Measurements from ENCODE around the gene BRCA2.

BRCA2 gene

DNA sequence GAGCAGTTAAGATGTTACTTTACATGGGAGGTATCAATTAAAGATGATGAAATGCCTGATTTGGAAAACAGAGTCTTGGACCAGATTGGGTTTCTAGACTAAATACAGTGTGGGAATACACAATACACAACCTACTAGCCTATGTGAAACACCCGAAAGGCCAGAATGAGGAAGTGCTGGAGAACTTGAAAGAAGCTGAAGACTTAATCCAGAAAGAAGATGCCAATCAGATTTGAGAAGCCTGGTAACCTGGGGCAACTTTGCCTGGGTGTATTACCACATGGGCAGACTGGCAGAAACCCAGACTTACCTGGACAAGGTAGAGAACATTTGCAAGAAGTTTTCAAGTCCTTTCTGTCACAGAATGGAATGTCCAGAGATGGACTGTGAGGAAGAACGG lies 69.4 kb downstream of the BRCA2 start:
- DNase-seq, result no peak

DNA sequence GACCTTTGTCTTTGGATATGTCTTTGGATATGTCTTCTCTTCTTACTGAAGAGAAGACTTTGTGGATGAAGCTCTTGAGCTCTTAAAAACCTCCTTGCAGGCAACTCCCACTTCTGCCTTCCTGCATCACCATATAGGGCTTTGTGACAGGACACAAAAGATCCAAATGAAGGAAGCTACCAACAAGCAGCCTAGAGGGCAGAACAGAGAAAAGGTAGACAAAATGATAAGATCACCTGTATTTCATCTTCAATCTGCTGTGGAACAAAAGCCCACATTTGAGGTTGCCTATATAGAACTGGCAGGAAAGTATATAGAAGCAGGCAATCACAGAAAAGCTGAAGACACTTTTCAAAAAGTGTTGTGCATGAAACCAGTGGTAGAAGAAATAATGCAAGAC lies 70.1 kb downstream of the BRCA2 start:
- no peak for DNase-seq

DNA sequence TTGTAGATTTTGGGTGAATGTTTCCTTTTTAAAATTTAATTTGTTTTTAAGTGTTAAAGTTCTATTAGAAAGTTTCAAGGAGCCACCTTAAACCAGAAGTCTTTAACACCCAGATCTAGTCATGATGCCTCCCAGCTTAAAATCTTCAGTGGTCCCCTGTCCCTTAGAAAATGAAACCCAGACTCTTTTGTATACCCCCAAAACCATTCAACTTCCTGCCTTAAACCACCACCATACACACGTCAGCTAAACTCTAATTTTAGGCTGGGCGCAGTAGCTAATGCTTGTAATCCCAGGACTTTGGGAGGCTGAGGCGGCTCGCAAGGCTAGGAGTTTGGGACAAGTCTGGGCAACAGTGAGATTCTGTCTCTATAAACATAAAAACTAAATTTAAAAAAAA lies 74.7 kb downstream of the BRCA2 start:
- DNase-seq, result no peak

DNA sequence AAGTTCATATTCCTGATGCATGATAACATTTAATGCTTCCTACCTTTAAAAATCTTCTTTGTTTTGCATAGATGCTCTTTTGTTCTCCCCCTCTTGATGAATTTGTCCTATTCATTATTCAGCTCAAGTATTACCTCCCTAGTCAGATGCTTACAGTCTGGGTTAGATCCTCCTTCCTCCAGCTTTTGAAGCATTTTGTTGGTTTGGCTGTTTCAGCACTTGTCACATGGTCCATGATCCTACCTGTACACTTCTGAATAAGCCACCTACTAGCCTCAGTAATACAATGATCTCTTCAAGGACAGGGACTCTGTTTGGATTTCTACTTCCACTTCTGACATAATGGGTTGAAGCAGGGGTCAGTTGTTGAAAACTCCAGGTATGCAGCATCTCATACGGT lies 75.2 kb downstream of the BRCA2 start:
- no peak for DNase-seq

DNA sequence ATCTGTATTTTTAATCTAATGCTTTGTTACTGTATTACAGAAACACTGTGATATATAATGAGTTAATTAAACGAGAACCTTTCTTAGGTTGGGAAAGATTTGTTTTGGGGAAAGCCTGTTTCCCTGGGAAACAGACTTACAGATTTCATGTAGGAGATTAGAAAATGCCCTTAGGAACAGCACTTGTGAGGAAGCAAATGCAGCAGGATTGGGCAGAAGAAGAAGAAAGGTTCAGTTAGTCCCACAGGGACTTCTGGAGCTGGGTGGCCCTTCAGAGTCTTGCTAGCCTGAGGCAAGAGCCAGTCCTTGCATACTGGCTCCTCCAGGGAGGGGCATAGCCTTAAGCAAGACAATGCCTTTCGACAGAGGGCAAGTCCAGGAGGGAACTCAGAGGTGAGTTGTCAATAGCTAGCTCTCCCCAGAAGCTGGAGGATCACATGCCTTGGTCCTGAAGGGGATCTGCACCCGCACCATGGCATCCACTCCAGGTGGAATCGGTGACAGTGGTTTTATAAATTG lies 75.9 kb downstream of the BRCA2 start:
- DNase-seq, result no peak

DNA sequence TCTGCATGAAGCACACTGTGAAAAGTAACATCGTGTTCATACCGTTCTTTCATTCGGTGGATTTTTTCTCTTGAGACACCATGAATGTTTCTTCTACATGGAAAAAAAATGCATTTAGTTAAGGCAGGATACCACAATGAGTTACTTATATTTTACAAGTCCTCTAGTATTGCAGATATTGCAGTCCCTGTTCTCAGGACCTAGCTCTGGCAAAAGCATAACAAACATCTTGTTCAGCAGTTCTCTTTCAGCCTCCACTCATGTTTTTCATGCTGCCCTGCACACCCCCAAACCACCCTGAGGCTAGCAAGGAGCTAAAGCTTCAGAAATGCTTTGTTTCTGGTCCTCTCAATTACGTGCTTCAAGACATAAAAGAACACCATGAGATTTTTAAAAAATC lies 87.8 kb downstream of the BRCA2 start:
- DNase-seq, result no peak

DNA sequence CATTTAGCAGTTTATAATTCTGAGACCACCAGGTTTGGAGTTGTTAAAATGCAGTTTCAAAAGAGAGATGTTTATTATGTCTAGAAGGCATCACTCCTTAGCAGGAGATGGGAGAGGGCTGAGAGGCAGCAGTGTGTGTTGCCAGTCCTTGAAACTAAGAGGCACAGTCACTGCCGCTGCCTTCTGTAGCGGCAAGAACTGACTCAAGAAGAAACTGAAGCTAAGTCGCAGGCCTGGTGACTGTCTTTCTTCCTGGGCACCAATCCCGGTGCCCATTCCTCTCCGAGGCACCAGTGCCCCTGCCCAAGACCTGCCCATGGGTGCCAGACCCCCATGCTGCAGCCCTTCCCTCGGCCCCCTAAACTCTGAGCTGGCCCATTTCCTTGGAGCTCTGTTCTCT lies 92.5 kb downstream of the BRCA2 start:
- DNase-seq, result no peak

DNA sequence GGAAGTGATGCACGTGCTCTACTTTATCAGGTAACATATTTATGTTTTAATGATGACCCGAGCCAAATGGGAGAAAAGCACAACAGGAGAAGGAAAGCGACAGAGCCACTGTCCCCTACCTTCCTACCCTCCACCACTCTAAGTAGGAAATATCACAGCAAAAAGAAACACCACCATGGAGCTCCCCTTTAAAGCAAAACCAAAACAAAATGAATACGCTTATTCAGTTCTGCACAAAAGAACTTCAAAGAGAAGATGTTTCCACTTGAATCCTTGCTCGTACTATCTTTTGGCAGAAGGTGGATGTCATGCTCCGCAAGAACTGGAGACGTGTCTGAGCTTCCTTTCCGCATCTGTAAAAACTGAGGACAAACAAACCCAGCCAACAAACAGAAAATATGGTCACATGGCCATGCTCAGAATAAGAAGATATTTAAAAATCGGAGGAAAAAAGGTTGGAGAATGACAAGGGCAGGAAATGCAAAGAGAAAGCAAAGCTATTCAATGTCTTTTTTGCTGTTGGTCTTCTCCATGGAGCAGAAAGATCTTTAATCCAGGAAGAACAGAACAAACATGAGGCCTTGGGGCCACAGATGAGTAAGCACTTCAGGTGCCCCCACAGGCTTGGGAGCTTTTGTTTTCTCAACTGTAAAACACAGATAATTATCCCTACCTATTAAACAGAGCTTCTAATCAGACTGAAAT lies 93.1 kb downstream of the BRCA2 start:
- no peak for DNase-seq

DNA sequence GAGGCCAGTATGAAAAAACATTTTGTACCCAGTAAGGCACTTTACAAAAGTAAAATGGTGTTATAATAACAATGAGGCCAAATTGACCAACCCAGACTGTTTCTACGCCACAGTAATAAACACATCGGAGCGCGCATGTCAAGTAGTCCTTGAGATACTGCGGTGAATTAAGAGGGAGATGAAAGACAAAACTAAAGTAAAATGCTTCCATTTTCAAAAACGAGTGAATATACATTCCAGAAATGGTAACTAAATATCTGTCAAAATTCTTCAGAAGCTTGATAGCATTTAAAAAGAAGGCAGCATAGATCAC lies 93.6 kb downstream of the BRCA2 start:
- DNase-seq, result no peak

DNA sequence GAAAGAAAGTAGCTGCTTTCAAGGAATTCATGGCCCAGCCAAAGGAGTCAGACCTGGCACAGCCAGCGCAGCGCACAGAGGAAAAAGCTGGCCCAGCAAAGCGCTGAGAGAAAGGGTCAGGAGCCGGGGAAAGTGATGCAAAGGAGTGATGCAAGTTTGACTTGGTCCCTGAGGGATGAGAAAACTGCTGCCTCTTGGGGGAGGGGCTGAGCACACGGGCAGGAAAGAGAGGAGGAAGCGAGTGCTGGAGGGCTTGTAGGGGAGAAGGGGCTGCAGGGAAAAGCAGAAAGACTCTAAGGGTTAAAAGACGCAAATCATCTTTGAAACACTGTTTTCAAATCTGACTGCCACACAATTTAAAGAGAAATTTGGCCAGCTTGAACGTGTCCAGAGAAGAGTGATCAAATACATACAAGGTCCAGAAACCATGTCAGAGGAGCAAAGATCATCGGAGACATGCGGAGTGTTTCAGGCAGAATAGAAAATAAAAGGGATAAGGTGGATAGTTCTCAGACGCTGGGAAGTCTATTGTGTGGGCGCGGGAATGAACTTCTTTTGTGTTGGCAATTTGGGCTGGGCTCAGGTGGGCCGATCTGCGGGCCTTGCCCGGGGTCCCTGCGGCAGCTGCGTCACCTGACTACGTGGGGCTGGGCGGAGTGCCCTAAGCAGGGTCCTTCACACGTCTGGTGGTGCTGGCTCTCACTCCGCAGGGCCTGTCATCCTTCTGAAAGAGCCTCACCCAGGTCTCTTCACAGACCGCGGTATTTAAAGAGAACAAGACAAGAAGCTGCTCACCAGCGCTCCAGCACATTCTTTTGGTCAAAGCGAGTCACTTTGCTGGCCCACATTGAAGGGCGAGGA lies 94.5 kb downstream of the BRCA2 start:
- peak; percentile 70 for DNase-seq

DNA sequence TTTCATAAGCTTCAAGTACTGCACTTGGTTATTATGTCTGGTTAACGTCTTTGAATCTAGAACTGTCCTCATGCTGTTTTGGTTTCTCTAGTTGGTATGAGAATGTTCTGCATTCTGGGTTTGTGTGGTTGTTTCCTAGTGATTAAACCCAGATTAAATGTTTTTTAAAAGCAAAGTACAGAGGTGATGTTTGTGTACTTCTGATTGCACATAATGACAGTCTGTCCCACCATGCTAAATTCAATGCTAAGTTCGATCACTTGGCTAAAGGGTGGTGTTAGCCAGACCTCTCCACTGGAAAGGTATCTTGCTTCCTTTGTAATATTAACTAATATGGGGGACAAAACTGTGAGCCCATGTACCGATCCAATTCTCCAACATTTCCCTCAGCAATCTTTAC lies 98.0 kb downstream of the BRCA2 start:
- no peak for DNase-seq

DNA sequence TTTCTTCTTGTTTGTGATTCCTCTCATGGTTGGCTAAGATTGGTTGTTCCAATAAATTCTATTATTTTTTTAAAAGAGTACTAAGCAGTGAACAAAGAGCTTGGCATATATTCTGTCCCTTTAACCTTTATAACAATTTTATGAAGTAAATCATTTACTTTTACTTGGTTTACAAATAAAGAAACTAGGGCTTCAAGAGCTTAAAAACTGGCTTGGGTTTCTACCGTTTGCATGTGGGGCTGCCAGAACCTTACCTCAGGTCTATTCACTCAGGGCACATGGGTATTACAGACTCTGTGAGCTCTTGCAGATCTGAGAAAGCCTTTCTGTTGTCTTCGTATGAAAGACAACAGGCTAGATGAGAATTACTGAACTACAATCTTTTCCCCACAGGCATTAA lies 99.3 kb downstream of the BRCA2 start:
- DNase-seq, result no peak

DNA sequence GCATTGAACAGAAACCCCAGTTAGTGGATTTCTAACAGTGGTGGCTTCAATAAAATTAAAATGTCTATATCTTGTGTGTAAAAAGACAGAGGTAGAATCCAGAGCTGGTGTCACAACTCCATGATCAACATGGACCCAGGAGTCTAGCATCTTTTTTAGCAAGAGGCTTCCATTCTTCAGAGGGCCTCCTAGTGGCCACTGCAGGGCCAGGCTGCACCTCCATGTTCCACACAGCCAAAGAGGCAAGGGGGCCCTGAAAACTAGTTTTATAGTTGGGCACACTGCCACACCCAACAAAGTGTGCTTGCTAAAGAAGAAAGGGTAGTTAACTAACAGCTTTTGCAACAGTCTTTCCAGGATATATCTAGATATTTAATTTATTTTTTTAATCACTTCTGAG lies 99.7 kb downstream of the BRCA2 start:
- no peak for DNase-seq

DNA sequence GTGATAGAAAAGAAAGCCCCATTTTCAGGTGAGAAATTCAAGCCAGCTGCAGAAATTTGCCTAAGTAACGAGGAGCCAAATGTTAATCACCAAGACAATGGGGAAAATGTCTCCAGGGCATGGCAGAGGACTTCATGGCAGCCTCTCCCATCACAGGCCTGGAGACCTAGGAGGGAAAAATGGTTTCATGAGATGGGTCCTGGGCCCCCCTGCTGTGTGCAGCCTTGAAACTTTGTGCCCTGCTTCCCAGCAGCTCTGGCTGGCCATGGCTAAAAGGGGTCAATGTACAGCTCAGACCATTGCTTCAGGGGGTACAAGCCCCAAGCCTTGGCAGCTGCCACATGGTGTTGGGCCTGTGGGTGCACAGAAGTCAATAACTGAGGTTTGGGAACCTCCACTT lies 102.7 kb downstream of the BRCA2 start:
- no peak for DNase-seq

DNA sequence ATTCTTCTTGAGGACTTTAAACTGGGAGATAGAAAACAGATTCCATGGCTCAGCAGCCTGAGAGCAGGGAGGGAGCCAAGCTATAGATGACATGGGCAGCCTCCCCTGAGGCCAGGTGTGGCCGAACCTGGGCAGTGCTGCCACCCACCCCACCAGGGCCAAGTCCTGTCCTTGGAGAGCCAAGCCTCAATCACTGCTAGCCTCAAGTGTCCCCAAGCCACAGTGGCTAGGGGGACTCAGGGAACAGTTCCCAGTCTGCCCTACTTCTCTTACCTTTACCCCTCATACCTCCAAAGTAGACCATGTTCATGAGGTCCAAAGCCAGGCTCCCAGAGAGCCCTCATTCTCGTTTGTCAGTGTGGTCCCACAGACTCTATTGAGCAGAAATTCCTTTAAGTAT lies 104.6 kb downstream of the BRCA2 start:
- DNase-seq, result no peak

DNA sequence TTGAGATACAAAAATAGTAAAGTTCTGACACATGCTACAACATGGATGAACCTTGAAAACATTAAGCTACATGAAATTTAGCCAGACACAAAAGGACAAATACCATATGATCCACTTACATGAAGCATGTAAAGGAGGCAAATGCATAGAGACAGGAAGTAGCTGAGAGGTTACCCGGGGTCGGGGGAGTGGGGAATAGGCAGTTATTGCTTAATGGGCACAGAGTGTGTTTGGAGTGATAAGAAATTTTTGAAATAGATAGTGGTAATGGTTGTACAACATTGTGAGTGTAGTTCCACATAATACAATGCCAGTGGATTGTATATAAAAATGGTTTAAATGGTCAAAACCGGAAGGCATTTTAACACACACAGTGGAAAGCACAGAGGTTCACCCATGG lies 108.3 kb downstream of the BRCA2 start:
- DNase-seq, result no peak

DNA sequence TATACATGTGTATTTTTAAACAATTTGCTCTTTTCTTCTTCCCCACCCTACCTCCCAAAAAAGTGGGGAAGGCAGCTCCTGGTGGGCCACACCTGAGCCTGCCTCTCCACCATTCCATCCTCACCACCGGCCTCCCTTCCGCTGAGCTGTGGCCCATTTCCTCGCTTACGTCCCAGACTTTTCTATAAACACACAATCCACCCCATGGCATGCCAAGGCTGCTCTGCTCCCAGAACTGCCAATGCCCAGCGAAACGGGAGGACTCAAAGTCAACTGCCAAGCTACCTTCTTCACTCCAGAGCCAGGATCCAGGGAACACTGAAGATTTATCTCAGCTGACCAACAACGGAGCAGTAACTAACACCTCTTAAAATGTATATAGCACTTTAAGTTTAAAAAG lies 109.8 kb downstream of the BRCA2 start:
- no peak for DNase-seq

DNA sequence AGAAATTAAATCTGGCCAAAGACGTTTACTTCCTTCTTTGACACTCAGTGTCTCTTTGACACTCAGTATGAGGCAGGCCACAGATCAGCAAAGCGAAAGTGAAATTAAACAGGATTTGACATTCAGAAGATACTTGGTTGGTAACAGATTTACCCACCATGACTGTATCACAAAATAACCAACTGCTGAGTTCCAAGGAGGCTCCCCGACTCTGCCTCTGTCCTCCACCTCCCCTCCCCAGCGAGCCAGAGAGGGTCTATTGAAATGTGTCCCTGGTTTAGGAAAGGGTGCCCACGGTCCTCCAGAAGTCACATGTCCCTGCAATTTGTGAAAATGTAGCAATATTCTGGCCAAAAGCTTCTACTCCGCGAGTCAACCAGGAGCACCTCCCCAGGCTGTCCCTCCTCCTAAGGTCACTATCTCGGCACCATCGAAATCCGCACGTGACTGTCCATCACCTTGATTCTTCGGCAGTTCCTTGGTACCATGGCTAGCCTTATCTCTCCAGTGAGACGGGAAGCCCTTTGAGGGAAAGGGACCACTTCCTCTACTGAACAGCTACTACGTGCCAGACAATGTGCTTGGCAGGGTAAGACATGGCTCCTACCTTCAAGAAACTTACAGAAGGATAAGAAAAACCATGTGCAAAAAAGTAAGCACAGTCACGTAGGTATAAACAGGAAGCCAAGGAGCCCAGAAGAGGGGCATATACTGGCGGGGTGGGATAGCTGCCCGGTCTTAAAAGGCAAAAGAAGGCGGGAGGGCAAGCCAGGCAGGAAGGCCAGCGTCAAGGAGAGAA lies 111.1 kb downstream of the BRCA2 start:
- no peak for DNase-seq

DNA sequence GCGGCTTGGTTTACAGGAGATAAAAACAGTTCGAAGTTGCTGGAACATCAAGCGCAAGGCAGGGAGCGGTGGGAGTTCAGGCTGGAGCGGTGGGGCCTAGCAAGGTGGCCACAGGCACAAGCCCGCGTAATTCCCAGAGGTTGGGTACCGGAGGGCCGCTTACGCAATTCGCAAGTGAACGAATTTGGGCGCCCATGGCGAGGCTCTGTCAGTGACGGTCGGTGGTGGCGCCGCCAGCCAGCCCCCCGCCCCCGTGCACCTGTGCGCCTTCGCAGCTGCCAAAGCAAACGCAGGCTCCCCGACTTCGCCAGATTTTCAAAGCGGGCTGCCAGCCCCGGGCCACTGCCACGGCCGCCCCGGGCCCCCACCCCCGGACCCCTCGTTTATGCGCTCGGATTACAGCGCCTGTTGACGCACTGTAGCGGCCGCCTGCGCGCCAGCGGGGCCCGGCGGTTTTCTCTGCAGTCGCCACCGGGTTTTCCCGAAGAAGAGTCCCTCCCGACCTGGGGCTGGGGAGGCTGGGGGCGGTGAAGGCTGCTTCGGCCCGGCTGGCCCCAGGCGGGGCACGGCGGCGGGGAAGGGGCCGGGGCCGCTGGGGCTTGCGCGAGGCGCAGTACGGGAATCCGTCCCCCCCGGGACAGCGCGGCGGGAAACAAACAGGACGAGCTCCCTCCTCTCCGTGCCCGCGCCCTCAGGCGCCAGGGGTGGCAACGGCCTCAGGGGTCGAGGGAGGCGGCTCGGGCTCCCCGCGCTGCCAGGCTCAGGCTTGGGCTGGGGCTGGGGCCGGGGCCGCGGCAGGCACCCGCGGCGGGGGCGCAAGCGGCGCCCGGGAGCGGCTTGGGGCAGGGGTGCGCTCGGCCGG lies 111.9 kb downstream of the BRCA2 start:
- peak; percentile 74 for DNase-seq

DNA sequence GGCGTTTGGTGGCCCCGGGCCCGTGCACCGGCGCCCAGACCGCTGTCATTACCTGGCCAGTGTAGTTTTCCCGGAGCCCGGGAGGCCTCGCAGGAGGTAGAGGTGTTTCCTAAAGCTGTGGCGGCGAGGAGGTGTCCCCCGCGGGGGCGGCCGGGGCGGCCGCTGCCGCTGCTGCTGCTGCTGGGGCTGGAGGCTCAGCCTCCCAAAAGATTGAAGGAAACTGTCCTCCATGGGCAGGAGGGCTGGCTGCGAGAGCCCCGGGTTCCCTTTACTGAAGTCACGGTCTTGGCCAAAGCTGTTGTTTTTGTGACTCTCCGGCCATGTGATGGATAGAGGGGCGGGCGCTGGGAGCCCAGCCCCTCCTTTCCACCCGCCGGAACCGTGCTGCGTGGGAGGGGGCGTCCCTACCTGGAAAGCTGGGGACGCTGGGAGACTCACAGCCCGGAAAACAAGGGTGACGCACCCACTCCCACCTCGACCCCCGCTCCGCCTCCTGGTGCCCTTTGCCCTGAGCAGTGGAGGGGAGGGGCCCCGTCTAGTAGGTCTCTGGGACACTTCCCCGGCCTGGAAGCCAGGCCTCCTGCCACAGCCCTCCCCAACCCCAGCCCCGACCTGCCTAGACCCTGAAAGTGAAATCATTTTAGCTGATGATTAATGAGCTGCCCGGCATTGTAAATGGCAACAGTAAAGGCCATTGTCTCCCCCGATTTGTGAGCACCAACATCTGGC lies 112.7 kb downstream of the BRCA2 start, which contains the start of gene N4BP2L1:
TSS of gene N4BP2L1 (minus strand) at position 279 of the 729 bp plus-strand sequence. CDS start at position 231, 48 bp downstream.
- DNase-seq, result peak; percentile 82

DNA sequence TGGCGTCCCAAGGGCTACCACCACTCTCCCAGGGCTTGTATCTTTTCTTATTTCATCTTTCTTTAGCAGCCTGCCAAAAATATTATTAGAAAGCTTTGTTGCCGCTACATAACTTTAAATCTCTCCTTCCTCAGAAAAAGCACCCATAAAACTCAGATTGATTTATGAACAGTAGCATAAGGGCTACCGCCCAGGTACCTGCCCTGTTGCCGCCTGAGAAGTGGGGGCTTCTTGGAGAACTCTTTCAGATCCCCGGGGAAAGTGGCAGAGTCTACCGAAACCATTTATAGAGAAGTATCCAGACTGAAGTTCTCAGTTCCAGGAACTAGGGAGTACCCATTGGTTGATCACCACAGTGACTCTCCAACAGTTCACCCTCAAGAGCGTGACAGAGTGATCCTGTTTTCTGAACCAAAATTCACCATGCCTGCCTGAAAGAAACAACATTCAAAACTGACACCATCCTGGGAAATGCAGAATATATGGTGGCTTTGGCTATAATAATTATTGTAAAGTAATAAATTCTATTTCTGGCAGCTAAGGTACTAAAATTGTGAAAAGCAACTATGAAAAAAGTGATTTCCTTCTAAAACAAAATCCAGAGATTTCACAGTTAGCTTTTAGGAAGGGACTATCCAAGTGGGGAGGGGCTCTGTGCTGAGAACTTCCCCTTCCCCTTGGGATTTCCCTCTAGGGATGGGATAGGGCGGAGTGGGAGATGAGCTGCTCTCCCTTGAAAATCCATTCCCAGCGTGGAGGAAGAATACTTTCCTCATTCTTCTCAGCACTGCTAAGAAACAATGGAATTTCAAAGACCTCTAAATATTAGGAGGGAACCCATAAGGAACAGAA lies 113.5 kb downstream of the BRCA2 start:
- no peak for DNase-seq
